ENCODE results near the gene SIRPA.

GRCh38 chr20:1854246-1854645, 41.0 kb upstream of the SIRPA start:
- no peak for TF ChIP-seq CTCF (IDR thresholded peaks at IDR 0.05)
- no peak for TF ChIP-seq POLR2A (IDR thresholded peaks at IDR 0.05)
